Neural cell (in vitro differentiated cells): ENCODE measurements around the gene DOCK2.

Source experiments
- CTCF ChIP-seq: fragments of 450-650 bp; IDR thresholded peaks from 2 replicates; pipeline ENCODE4 v1.5.1; 2014; ENCODE audit warnings: antibody characterized with exemption, mild to moderate bottlenecking, moderate library complexity; ENCODE audit not compliant: poor library complexity, severe bottlenecking
- EP300 ChIP-seq: fragments of 450-650 bp; conservative IDR thresholded peaks from 2 replicates; pipeline ENCODE4 v1.6.1; 2014; ENCODE audit warnings: antibody characterized with exemption, mild to moderate bottlenecking, moderate library complexity; ENCODE audit not compliant: poor library complexity, severe bottlenecking
- EZH2 ChIP-seq: fragments of 200-600, 300-800 bp; shearing (Covaris generic), sonication (generic); IDR thresholded peaks from 2 replicates; pipeline ENCODE4 v1.6.1; 2014; ENCODE audit warnings: antibody characterized with exemption, low read length, borderline replicate concordance, mild to moderate bottlenecking; ENCODE audit not compliant: insufficient read depth, poor library complexity, severe bottlenecking
- MXI1 ChIP-seq: fragments of 450-650 bp; conservative IDR thresholded peaks from 2 replicates; pipeline ENCODE4 v1.6.1; 2014; ENCODE audit warnings: antibody characterized with exemption, mild to moderate bottlenecking; ENCODE audit not compliant: poor library complexity, severe bottlenecking
- POLR2AphosphoS5 ChIP-seq: IDR thresholded peaks from 2 replicates; pipeline ENCODE4 v1.6.1; 2012
- RAD21 ChIP-seq: fragments of 450-650 bp; conservative IDR thresholded peaks from 2 replicates; pipeline ENCODE4 v1.6.1; 2014; ENCODE audit warnings: antibody characterized with exemption, mild to moderate bottlenecking, moderate library complexity
- REST ChIP-seq: IDR thresholded peaks from 2 replicates; pipeline ENCODE4 v1.6.1; 2012; ENCODE audit warnings: borderline replicate concordance
- SMC3 ChIP-seq: fragments of 450-650 bp; conservative IDR thresholded peaks from 2 replicates; pipeline ENCODE4 v1.6.1; 2014; ENCODE audit warnings: antibody characterized with exemption, mild to moderate bottlenecking, moderate library complexity; ENCODE audit not compliant: poor library complexity
- TAF1 ChIP-seq: IDR thresholded peaks from 2 replicates; pipeline ENCODE4 v1.6.1; 2012; ENCODE audit warnings: low read depth

GRCh38 chr5:169641253-169641652 is 4.2 kb downstream of the DOCK2 start:
- no peak for TF ChIP-seq CTCF
- no peak for TF ChIP-seq POLR2AphosphoS5
- no peak for TF ChIP-seq RAD21
- TF ChIP-seq REST = no peak
- no peak for TF ChIP-seq EZH2
- no peak for TF ChIP-seq TAF1
- TF ChIP-seq SMC3 = no peak
- TF ChIP-seq EP300 = no peak
- no peak for TF ChIP-seq MXI1
